HEK293 (cell line): ENCODE results near the gene KIAA0232.
"Not testable (repeated sequence)": the region's sequence is repeated elsewhere in the genome, so short reads cannot be mapped to it uniquely, and the experiment has no call there.

Experiments
- PRDM1 ChIP-seq: fragments of 450-650 bp; formaldehyde crosslinking; IDR thresholded peaks from 2 replicates; pipeline ENCODE4; 2016; ENCODE audit warnings: missing biosample characterization, missing genetic modification characterization
- TCF7L2 ChIP-seq: IDR thresholded peaks from 2 replicates; pipeline ENCODE4 v1.6.1; 2011; ENCODE audit warnings: low read depth, mild to moderate bottlenecking, inconsistent platforms, low read length, moderate library complexity, borderline replicate concordance
- YY1 ChIP-seq: fragments of 450-650 bp; formaldehyde crosslinking; IDR thresholded peaks from 2 replicates; pipeline ENCODE4 v1.5.1; 2018; ENCODE audit warnings: missing biosample characterization, missing genetic modification characterization
- ZFP37 ChIP-seq: fragments of 450-650 bp; formaldehyde crosslinking; IDR thresholded peaks from 2 replicates; pipeline ENCODE4 v1.5.1; 2016; ENCODE audit warnings: missing biosample characterization, missing genetic modification characterization
- ZNF121 ChIP-seq: fragments of 450-650 bp; formaldehyde crosslinking; IDR thresholded peaks from 2 replicates; pipeline ENCODE4 v1.5.1; 2016; ENCODE audit warnings: missing biosample characterization, missing genetic modification characterization
- ZNF175 ChIP-seq: fragments of 450-650 bp; formaldehyde crosslinking; IDR thresholded peaks from 2 replicates; pipeline ENCODE4 v1.5.1; 2016; ENCODE audit warnings: missing biosample characterization, missing genetic modification characterization
- ZNF184 ChIP-seq: fragments of 450-650 bp; IDR thresholded peaks from 2 replicates; pipeline ENCODE4 v1.5.1; 2018; ENCODE audit warnings: missing biosample characterization, mild to moderate bottlenecking, missing genetic modification characterization
- ZNF341 ChIP-seq: fragments of 450-650 bp; formaldehyde crosslinking; IDR thresholded peaks from 2 replicates; pipeline ENCODE4; 2016; ENCODE audit warnings: low read depth, missing biosample characterization, missing genetic modification characterization
- ZNF48 ChIP-seq: fragments of 450-650 bp; formaldehyde crosslinking; IDR thresholded peaks from 2 replicates; pipeline ENCODE4 v1.5.1; 2016; ENCODE audit warnings: missing biosample characterization, missing genetic modification characterization
- ZNF571 ChIP-seq: fragments of 450-650 bp; formaldehyde crosslinking; IDR thresholded peaks from 2 replicates; pipeline ENCODE4 v1.5.0; 2017; ENCODE audit warnings: missing biosample characterization, missing genetic modification characterization
- TF ChIP-seq, protein P1 (sequence below): fragments of 450-650 bp; formaldehyde crosslinking; IDR thresholded peaks from 2 replicates; pipeline ENCODE4 v1.5.1; 2016; ENCODE audit warnings: missing biosample characterization, missing genetic modification characterization
- TF ChIP-seq, protein P2 (sequence below): fragments of 450-650 bp; formaldehyde crosslinking; IDR thresholded peaks from 2 replicates; pipeline ENCODE4 v1.5.1; 2016; ENCODE audit warnings: missing biosample characterization, missing genetic modification characterization
- TF ChIP-seq, protein P3 (sequence below): fragments of 450-650 bp; formaldehyde crosslinking; IDR thresholded peaks from 2 replicates; pipeline ENCODE4 v1.5.1; 2016; ENCODE audit warnings: missing biosample characterization, missing genetic modification characterization
- TF ChIP-seq, protein P4 (sequence below): fragments of 450-650 bp; formaldehyde crosslinking; conservative IDR thresholded peaks from 2 replicates; pipeline ENCODE4 v1.5.1; 2016; ENCODE audit warnings: low read depth, missing biosample characterization, missing genetic modification characterization

DNA sequence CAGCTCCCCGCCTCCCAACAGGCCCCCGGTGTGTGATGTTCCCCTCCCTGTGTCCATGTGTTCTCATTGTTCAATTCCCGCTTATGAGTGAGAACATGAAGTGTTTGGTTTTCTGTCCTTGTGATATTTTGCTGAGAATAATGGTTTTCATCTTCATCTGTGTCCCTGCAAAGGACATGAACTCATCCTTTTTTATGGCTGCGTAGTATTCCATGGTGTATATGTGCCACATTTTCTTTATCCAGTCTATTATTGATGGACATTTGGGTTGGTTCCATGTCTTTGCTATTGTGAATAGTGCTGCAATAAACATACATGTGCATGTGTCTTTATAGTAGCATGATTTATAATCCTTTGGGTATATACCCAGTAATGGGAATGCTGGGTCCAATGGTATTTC lies 53.1 kb downstream of the KIAA0232 start:
- not testable (repeated sequence) for TF ChIP-seq TCF7L2; ZNF121 (tag by site-specific recombination); ZFP37; ZNF571 (tag by site-specific recombination); ZNF48; ZNF341 (tag by site-specific recombination); PRDM1; ZNF184 (tag by site-specific recombination); YY1 (tag by site-specific recombination); ZNF175 (tag by site-specific recombination)
- TF ChIP-seq, protein P1, sequence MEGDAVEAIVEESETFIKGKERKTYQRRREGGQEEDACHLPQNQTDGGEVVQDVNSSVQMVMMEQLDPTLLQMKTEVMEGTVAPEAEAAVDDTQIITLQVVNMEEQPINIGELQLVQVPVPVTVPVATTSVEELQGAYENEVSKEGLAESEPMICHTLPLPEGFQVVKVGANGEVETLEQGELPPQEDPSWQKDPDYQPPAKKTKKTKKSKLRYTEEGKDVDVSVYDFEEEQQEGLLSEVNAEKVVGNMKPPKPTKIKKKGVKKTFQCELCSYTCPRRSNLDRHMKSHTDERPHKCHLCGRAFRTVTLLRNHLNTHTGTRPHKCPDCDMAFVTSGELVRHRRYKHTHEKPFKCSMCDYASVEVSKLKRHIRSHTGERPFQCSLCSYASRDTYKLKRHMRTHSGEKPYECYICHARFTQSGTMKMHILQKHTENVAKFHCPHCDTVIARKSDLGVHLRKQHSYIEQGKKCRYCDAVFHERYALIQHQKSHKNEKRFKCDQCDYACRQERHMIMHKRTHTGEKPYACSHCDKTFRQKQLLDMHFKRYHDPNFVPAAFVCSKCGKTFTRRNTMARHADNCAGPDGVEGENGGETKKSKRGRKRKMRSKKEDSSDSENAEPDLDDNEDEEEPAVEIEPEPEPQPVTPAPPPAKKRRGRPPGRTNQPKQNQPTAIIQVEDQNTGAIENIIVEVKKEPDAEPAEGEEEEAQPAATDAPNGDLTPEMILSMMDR (tag by site-specific recombination): not testable (repeated sequence)
- TF ChIP-seq, protein P2, sequence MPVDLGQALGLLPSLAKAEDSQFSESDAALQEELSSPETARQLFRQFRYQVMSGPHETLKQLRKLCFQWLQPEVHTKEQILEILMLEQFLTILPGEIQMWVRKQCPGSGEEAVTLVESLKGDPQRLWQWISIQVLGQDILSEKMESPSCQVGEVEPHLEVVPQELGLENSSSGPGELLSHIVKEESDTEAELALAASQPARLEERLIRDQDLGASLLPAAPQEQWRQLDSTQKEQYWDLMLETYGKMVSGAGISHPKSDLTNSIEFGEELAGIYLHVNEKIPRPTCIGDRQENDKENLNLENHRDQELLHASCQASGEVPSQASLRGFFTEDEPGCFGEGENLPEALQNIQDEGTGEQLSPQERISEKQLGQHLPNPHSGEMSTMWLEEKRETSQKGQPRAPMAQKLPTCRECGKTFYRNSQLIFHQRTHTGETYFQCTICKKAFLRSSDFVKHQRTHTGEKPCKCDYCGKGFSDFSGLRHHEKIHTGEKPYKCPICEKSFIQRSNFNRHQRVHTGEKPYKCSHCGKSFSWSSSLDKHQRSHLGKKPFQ (tag by site-specific recombination): not testable (repeated sequence)
- TF ChIP-seq, protein P3, sequence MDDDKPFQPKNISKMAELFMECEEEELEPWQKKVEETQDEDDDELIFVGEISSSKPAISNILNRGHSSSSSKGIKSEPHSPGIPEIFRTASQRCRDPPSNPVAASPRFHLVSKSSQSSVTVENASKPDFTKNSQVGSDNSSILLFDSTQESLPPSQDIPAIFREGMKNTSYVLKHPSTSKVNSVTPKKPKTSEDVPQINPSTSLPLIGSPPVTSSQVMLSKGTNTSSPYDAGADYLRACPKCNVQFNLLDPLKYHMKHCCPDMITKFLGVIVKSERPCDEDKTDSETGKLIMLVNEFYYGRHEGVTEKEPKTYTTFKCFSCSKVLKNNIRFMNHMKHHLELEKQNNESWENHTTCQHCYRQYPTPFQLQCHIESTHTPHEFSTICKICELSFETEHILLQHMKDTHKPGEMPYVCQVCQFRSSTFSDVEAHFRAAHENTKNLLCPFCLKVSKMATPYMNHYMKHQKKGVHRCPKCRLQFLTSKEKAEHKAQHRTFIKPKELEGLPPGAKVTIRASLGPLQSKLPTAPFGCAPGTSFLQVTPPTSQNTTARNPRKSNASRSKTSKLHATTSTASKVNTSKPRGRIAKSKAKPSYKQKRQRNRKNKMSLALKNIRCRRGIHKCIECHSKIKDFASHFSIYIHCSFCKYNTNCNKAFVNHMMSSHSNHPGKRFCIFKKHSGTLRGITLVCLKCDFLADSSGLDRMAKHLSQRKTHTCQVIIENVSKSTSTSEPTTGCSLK (tag by site-specific recombination): not testable (repeated sequence)
- TF ChIP-seq, protein P4, sequence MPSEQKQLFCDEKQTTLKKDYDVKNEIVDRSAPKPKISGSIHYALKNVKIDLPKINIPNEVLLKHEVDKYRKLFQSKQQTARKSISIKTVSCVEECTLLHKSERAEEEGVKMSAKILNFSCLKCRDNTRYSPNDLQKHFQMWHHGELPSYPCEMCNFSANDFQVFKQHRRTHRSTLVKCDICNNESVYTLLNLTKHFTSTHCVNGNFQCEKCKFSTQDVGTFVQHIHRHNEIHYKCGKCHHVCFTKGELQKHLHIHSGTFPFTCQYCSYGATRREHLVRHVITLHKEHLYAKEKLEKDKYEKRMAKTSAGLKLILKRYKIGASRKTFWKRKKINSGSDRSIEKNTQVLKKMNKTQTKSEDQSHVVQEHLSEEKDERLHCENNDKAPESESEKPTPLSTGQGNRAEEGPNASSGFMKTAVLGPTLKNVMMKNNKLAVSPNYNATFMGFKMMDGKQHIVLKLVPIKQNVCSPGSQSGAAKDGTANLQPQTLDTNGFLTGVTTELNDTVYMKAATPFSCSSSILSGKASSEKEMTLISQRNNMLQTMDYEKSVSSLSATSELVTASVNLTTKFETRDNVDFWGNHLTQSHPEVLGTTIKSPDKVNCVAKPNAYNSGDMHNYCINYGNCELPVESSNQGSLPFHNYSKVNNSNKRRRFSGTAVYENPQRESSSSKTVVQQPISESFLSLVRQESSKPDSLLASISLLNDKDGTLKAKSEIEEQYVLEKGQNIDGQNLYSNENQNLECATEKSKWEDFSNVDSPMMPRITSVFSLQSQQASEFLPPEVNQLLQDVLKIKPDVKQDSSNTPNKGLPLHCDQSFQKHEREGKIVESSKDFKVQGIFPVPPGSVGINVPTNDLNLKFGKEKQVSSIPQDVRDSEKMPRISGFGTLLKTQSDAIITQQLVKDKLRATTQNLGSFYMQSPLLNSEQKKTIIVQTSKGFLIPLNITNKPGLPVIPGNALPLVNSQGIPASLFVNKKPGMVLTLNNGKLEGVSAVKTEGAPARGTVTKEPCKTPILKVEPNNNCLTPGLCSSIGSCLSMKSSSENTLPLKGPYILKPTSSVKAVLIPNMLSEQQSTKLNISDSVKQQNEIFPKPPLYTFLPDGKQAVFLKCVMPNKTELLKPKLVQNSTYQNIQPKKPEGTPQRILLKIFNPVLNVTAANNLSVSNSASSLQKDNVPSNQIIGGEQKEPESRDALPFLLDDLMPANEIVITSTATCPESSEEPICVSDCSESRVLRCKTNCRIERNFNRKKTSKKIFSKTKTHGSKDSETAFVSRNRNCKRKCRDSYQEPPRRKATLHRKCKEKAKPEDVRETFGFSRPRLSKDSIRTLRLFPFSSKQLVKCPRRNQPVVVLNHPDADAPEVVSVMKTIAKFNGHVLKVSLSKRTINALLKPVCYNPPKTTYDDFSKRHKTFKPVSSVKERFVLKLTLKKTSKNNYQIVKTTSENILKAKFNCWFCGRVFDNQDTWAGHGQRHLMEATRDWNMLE: not testable (repeated sequence)
